GM10266 (cell line): ENCODE measurements around the gene MYOZ3.

Source experiments
- DNase-seq: peaks from one replicate; pipeline ENCODE4 v3.0.0; 2012; ENCODE audit errors: extremely low spot score
- TF ChIP-seq, protein P1 (sequence below): IDR thresholded peaks from 2 replicates; pipeline ENCODE4 v1.5.1; 2012; ENCODE audit warnings: mild to moderate bottlenecking, low read depth; ENCODE audit not compliant: control insufficient read depth, insufficient read depth; ENCODE audit errors: missing control alignments

The MYOZ3 gene

GRCh38 chr5:150650021-150651006 lies 10.7 kb upstream of the MYOZ3 start:
- TF ChIP-seq, protein P1, sequence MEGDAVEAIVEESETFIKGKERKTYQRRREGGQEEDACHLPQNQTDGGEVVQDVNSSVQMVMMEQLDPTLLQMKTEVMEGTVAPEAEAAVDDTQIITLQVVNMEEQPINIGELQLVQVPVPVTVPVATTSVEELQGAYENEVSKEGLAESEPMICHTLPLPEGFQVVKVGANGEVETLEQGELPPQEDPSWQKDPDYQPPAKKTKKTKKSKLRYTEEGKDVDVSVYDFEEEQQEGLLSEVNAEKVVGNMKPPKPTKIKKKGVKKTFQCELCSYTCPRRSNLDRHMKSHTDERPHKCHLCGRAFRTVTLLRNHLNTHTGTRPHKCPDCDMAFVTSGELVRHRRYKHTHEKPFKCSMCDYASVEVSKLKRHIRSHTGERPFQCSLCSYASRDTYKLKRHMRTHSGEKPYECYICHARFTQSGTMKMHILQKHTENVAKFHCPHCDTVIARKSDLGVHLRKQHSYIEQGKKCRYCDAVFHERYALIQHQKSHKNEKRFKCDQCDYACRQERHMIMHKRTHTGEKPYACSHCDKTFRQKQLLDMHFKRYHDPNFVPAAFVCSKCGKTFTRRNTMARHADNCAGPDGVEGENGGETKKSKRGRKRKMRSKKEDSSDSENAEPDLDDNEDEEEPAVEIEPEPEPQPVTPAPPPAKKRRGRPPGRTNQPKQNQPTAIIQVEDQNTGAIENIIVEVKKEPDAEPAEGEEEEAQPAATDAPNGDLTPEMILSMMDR: no peak
- no peak for DNase-seq

DNA sequence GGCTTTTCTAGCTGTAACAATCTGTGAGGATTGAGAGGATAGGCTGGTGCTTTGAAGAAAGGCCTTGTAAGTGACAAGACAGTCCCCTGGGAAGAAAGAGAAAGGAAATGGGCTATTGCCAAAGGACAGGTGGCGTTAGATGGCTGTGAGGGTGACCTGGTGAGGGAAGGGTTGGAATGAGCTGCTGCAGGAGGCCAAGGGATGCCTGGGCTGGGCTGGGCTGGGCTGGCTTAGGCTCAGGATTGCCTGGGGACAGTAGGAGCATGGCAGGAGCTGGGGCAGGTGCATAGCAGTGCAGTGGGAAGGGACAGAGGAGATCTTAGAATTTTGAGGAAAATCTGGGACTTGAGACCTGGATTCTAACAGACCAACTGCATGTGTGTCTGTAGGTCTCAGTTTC lies 9.7 kb upstream of the MYOZ3 start:
- TF ChIP-seq, protein P1: no peak
- DNase-seq: no peak

GRCh38 chr5:150651924-150652671 lies 9.0 kb upstream of the MYOZ3 start:
- no peak for DNase-seq
- TF ChIP-seq, protein P1: no peak

DNA sequence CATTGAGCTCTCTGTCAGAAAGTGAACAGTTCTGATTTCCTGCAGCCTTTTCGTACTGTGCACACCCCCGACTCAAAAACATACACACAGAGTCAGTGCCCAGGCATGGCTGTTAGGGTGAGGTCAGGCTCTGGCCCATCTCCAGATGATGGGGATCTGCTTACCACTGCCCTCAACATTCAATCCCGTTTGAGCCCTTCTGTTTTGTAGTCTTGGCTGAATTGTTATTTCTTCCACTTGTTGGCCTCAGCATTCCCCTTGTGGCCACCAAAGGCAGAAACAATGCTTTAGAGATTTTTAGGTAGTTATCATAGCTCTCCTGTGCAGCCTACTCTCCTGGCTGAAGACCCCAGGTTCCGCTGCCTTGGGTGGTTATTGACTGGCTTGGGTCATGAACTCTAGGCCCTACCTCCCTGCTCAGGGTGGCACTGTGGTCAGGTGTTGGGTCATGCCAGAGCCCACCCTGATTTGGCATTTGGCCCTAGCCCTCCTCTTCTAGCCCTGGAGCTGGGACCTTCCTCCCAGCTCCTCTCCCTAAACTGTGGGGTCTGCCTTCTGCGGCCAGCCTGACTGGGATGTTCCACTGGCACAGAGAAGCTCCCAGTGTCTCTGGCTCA lies 7.8 kb upstream of the MYOZ3 start:
- DNase-seq: no peak
- TF ChIP-seq, protein P1: no peak

DNA sequence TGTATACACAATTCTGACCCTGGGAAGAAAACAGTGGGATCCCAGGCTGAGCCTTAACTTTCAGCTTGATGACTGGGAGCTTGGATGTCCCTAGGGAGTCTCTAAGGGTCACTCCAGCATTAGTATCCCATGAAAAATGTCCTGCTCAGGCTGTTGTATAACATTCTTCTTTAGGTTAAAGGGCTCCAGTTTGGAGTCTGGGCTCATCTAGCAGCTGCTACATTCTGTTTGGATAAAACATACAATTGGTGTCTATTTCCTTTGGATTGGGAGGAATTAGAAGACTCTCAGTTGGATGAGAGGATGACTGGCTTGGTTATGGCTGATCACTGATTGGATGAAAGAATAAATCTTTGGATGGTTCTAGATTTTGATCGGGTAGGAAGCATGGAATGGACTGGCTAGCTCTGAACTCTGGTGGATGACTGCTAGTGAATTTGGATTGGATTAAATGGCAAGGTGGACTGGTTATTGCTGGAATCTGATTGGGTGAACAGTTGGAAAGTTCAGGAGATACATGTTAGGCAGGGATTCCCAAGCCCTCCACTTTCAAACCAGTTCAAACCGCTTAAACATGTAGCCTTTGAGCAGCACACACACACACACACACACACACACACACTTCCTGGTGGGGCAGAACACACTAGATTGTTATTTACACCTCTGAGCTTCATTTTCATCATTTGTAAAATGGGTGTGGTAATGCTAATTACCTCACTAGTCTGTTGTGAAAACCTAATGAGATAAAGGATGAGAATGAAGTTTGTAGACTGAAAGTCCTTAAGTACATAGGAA lies 7.1 kb upstream of the MYOZ3 start:
- TF ChIP-seq, protein P1: no peak
- DNase-seq: no peak

GRCh38 chr5:150655221-150655620 lies 5.8 kb upstream of the MYOZ3 start:
- DNase-seq: no peak
- TF ChIP-seq, protein P1: no peak
